GM21529 (cell line): ENCODE data around the gene CSTF3.
"Not testable (repeated sequence)": the region's sequence is repeated elsewhere in the genome, so short reads cannot be mapped to it uniquely, and the experiment has no call there.

ENCODE experiments used
- ATAC-seq: cut with Tn5 transposase; IDR thresholded peaks from one replicate; pipeline ENCODE4 v1.9.1; 2021; ENCODE audit not compliant: unreplicated experiment

The CSTF3 gene

GRCh38 chr11:33161120-33162005, at the start of gene CSTF3:
TSS of gene CSTF3 (minus strand) at chr11:33161480. CDS start at chr11:33161325, 155 bp downstream.
- peak; percentile 95 for ATAC-seq

GRCh38 chr11:33208150-33208549, 46.9 kb upstream of the CSTF3 start:
- no peak for ATAC-seq

GRCh38 chr11:33207408-33207985, 46.2 kb upstream of the CSTF3 start:
- ATAC-seq = no peak

- ATAC-seq = no peak
These were observed 36.8 kb upstream of the CSTF3 start for GRCh38 chr11:33197915-33198727.

- ATAC-seq = no peak
These were observed 34.3 kb upstream of the CSTF3 start for GRCh38 chr11:33195462-33196173.

GRCh38 chr11:33194455-33194854, 33.2 kb upstream of the CSTF3 start:
- no peak for ATAC-seq

- no peak for ATAC-seq
These were observed 30.2 kb upstream of the CSTF3 start for GRCh38 chr11:33191467-33191866.

- ATAC-seq = no peak
These were observed 26.9 kb upstream of the CSTF3 start for GRCh38 chr11:33187998-33188722.

- no peak for ATAC-seq
These were observed 24.5 kb upstream of the CSTF3 start for GRCh38 chr11:33185756-33186155.

- no peak for ATAC-seq
These were observed 21.1 kb upstream of the CSTF3 start for GRCh38 chr11:33182246-33182878.

GRCh38 chr11:33179348-33179803, 18.1 kb upstream of the CSTF3 start:
- no peak for ATAC-seq

- no peak for ATAC-seq
These were observed 17.3 kb upstream of the CSTF3 start for GRCh38 chr11:33178443-33179180.

- ATAC-seq = no peak
These were observed 16.5 kb upstream of the CSTF3 start for GRCh38 chr11:33177676-33178336.

- not testable (repeated sequence) for ATAC-seq
These were observed 15.5 kb upstream of the CSTF3 start for GRCh38 chr11:33176760-33177159.

- no peak for ATAC-seq
These were observed 11.7 kb upstream of the CSTF3 start for GRCh38 chr11:33172996-33173395.

GRCh38 chr11:33172345-33172744, 11.1 kb upstream of the CSTF3 start:
- ATAC-seq = no peak

GRCh38 chr11:33171251-33171650, 10.0 kb upstream of the CSTF3 start:
- no peak for ATAC-seq

GRCh38 chr11:33168709-33169200, 7.5 kb upstream of the CSTF3 start:
- ATAC-seq = no peak
